ENCODE measurements around the gene ZSWIM6.

DNA sequence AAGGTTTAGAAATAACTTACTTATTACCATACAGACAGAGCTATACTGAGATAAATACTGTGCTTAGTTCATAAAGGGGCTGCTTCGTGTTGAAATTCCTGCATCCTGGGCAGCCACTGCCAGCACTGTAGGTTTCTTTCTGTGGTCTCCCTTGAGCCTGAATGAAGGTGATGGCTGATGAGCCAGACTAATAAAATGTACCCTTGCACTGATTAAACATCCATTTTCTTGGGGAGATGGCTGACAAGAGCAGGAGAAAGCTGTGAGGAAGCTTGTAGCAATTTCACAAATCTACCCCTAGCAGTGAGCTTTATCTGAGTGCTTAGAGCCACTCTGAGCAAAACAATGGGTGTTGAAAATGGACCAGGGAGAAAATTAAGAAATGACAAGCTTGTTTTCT is 23.3 kb upstream of the ZSWIM6 start:
- TF ChIP-seq, protein P1, sequence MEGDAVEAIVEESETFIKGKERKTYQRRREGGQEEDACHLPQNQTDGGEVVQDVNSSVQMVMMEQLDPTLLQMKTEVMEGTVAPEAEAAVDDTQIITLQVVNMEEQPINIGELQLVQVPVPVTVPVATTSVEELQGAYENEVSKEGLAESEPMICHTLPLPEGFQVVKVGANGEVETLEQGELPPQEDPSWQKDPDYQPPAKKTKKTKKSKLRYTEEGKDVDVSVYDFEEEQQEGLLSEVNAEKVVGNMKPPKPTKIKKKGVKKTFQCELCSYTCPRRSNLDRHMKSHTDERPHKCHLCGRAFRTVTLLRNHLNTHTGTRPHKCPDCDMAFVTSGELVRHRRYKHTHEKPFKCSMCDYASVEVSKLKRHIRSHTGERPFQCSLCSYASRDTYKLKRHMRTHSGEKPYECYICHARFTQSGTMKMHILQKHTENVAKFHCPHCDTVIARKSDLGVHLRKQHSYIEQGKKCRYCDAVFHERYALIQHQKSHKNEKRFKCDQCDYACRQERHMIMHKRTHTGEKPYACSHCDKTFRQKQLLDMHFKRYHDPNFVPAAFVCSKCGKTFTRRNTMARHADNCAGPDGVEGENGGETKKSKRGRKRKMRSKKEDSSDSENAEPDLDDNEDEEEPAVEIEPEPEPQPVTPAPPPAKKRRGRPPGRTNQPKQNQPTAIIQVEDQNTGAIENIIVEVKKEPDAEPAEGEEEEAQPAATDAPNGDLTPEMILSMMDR (IDR thresholded peaks at IDR 0.05): no peak
- no peak for TF ChIP-seq ZFX (IDR thresholded peaks at IDR 0.05; ENCODE audit: borderline replicate concordance)

Data from 22Rv1 (cell line).